A375 (cell line): Measurements from ENCODE around the gene CT47C1. TPM values are rescaled to one million over a fixed set of nuclear protein-coding genes. Genes with fewer than 3 reads are reported as not detected.

Experiments used
- total RNA-seq: library from RNA; depleted of rRNA; stranded (reverse); fragments of >200 nt; shearing (Covaris generic); gene quantifications from 2 replicates; pipeline ENCODE4 v1.2.3, GENCODE V29; 2014; rRNA removed

Gene CT47C1
- total RNA-seq: not detected in 2 replicates

GRCh38 chrX:119072744-119073143 is at the start of gene CT47C1:
TSS of gene CT47C1 (plus strand) at chrX:119072993. CDS start at chrX:119073226, 233 bp downstream.

Other genes starting within 250 kb of the CT47C1 start
- gene ZCCHC12, start 249.2 kb upstream of the CT47C1 start, total RNA-seq: not detected in 2 replicates
- 8.3 and 10.3 TPM in 2 replicates for gene LONRF3, start 98.4 kb upstream of the CT47C1 start, total RNA-seq
- not detected in 2 replicates for gene KIAA1210, start 54.8 kb downstream of the CT47C1 start, total RNA-seq
- 72.0 and 78.8 TPM in 2 replicates for gene PGRMC1, start 163.3 kb downstream of the CT47C1 start, total RNA-seq